AG04450 (cell line): ENCODE data around the gene CABP4. TPM values are rescaled to one million over a fixed set of nuclear protein-coding genes. Genes with fewer than 3 reads are reported as not detected.

Experiments used
- CTCF ChIA-PET: fragments of 300-600, 350-600 bp; formaldehyde crosslinking; extraction: SDS; loops from one replicate; lab custom pipeline; 2022; ENCODE audit warnings: antibody characterized with exemption, inconsistent platforms; lab: Charles Lee
- POLR2A ChIA-PET: fragments of 350-600 bp; formaldehyde crosslinking; extraction: SDS; loops from one replicate; lab custom pipeline; 2021; ENCODE audit warnings: antibody characterized with exemption, inconsistent platforms; lab: Yijun Ruan, JAX
- DNase-seq: peaks from one replicate; pipeline ENCODE4 v3.0.0-alpha.2; 2011; ENCODE audit warnings: low read depth, low spot score
- H3K27ac ChIP-seq: one replicate; pipeline ENCODE4 v1.5.1; 2012; ENCODE audit warnings: low read depth, low read length, control low read depth
- H3K27me3 ChIP-seq: one replicate; pipeline ENCODE4 v1.6.0; 2012; ENCODE audit warnings: low read length; ENCODE audit not compliant: control insufficient read depth, insufficient read depth
- H3K4me3 ChIP-seq: 2 replicates; pipeline ENCODE4 v1.5.1; 2011; ENCODE audit warnings: mild to moderate bottlenecking, low read depth, low read length, control low read depth
- H3K9me3 ChIP-seq: 2 replicates; pipeline ENCODE4 v1.5.1; 2012; ENCODE audit warnings: low read length; ENCODE audit not compliant: control insufficient read depth, insufficient read depth
- CTCF ChIP-seq: IDR thresholded peaks from 2 replicates; pipeline ENCODE4 v1.5.1; 2011; ENCODE audit warnings: low read depth, low read length, control low read depth, inconsistent platforms
- polyA plus RNA-seq: library from polyadenylated mRNA; depleted of rRNA; stranded (reverse); fragments of >200 nt; gene quantifications from 2 replicates; pipeline ENCODE4 v1.2.3, GENCODE V29; 2011

The CABP4 gene
- polyA plus RNA-seq, 1 experiment, result not detected

- Histone ChIP-seq H3K27me3 (no peaks in the 10 kb centered on the region), H3K9me3 (no peaks in the 10 kb centered on the region), H3K27ac (peak overlapping the region; percentile 21), H3K4me3 (no peak overlapping the region)
- no peak for TF ChIP-seq CTCF
- CTCF ChIA-PET, result interaction anchor here (1.8 kb wide), 1 partner anchor 84 kb away, joined by 4 read pairs; no protein-coding TSS in a partner anchor
- POLR2A ChIA-PET, result no interaction called here
- no peak for DNase-seq
These were observed 19.3 kb upstream of the CABP4 start for GRCh38 chr11:67435727-67436458.

DNA sequence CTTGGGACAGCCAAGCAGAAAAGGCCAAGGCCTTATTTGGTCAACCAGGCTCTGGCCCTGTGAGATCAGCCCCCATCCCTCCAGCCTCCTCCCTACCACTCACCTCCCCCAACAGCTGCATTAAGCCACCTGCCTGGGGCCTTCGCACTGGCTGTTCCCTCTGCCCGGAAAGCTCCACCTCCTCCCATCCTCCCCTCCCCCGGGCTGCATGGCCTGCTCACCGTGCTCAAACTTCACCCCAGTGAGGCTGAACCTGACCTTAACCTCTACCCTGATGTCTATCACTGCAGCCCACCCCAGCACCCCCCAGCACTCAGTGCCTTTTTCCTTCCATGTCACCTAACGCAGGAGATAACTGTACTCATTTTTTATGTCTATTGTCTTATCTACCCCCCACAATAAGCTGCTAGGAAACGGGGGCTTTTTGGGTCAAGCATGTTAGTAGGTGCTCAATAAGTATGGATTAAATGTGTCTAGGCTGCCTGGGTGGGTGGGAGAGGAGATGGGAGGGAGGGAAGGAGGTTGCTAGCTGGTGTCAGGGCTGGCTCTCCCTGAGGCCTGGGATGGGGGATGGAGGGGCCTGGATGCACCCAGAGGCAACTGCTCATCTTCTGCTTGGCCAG is 18.6 kb upstream of the CABP4 start:
- no peak for TF ChIP-seq CTCF
- Histone ChIP-seq H3K27me3 (no peaks in the 10 kb centered on the region), H3K9me3 (no peaks in the 10 kb centered on the region), H3K4me3 (no peak overlapping the region), H3K27ac (no peak overlapping the region)
- ChIA-PET POLR2A (no interaction called here), CTCF (interaction anchor here (0.7 to 1.8 kb wide), 2 partner anchors 21 to 85 kb away, joined by 4 to 5 read pairs; no protein-coding TSS in a partner anchor)
- no peak for DNase-seq

DNA sequence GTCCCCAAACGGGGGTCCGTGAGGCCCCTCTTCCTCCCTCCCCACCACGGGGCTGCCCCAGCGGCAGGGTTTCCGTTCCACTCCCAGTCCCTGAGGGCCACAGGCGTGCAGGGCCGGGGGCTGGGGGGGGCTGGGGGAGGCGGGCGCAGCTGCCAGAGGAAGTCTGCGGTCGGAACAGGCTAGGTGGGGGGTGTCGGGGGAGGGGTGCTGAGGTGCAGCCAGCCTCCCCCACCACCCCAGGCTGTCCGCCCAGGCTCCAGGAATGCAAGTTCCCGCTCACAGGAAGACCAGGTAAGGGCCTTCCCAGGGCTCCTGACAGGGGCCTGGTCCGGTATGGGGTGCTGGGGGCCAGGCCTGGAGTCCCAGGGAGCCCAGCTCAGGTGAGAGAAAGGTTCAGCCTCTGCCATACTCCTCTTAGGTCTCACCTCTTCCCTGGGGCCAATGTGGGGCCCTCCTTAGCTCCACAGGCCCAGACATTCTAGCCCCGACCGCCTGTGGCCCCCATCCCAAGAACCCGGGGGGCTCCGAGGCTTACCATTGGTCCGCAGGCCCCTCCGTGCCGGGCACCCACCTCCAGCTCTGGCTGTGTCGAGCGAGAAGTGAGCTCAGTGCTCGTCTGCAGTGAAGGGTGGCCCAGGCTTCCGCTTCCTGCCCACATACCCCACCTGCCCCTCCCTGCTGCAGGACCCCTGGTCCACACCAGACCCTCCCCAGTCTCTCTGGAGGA is 17.9 kb upstream of the CABP4 start, which contains the start of gene PTPRCAP:
PTPRCAP (minus strand) TSS at position 601 of the 727 bp plus-strand sequence; CDS start at position 538, 63 bp downstream.
- Histone ChIP-seq H3K9me3 (no peaks in the 10 kb centered on the region), H3K27me3 (no peaks in the 10 kb centered on the region), H3K4me3 (no peak within 1 kb of the TSS), H3K27ac (no peak within 1 kb of the TSS)
- no peak for DNase-seq
- ChIA-PET CTCF (interaction anchor here (0.7 to 1.8 kb wide), 3 partner anchors 21 to 86 kb away, joined by 3 to 5 read pairs (median 4); partner anchors contain the start of gene PPP1CA), POLR2A (interaction anchor here (0.6 to 1.1 kb wide), 3 partner anchors 9 to 295 kb away, joined by 3 to 7 read pairs (median 5); partner anchors contain the start of gene RPS6KB2)
- TF ChIP-seq CTCF, result no peak

DNA sequence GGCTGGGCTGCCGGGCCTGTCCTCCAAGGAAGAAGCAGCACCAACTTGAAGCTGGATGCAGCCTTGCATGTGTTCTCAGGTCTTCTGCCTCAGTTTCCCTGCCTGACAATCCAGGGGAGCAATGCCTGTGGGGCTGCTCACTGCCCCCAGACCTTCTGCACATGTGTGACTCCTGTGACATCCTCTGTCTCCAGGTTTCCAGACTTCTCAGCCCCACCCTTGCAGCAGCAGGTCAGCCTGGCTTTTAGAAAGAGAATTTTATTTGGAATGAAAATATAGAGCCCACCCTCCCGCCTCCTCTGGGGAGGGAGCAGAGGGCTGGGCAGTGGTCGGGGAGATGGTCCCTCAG is 17.4 kb upstream of the CABP4 start:
- Histone ChIP-seq H3K27ac (no peak overlapping the region), H3K27me3 (no peaks in the 10 kb centered on the region), H3K9me3 (no peaks in the 10 kb centered on the region; the same call in 1 of the 2 replicates), H3K4me3 (no peak overlapping the region)
- no peak for TF ChIP-seq CTCF
- CTCF ChIA-PET, result interaction anchor here (0.6 to 1.2 kb wide), 2 partner anchors 36 to 502 kb away, joined by 3 to 5 read pairs; partner anchors contain the start of gene PPP1CA
- DNase-seq, result no peak
- POLR2A ChIA-PET, result interaction anchor here (0.6 to 1.1 kb wide), 3 partner anchors 10 to 296 kb away, joined by 3 to 7 read pairs (median 5); partner anchors contain the start of gene RPS6KB2
